ENCODE measurements around the gene ANKRD34C. TPM values are rescaled to one million over a fixed set of nuclear protein-coding genes. Genes with fewer than 3 reads are reported as not detected.

ANKRD34C gene
- total and polyA plus RNA-seq, 9 of the 15 experiments (the other 6 are each of a cell fraction or from before 2014, with no cell fraction given), result 0.01 TPM; not detected in 8

- H3K4me2 ChIP-seq (ENCODE audit: insufficient read depth, low read length), result no peak overlapping the region
- TF ChIP-seq ZNF518B (CRISPR knock-in tag; IDR thresholded peaks at IDR 0.05) (no peak), CTCF (IDR thresholded peaks at IDR 0.05 in 2 of 3, conservative IDR thresholded peaks at IDR 0.05 in 1 of 3; ENCODE audit: insufficient read depth in 2 of 3, low read depth in 1 of 3, low read length in 3 of 3) (peak in 2 of 3 experiments; percentile 20 to 28; a peak in 2 of 6 replicates)
- H3K4me3 ChIP-seq, result no peak overlapping the region
- DNase-seq (ENCODE audit: extremely low read depth in 1 of 4, low spot score in 3 of 4), result peak in 1 of 4 experiments; percentile 13
- H4K20me1 ChIP-seq (replicated peaks; ENCODE audit: control insufficient read depth, insufficient read depth, low read length), result no peaks in the 10 kb centered on the region
- no peaks in the 10 kb centered on the region for H3K9me1 ChIP-seq (ENCODE audit: control insufficient read depth, insufficient read depth, low read length)
- no peaks in the 10 kb centered on the region for H3K36me3 ChIP-seq (ENCODE audit: control insufficient read depth, insufficient read depth, low read length)
- intact Hi-C loops (cut with micrococcal nuclease), result no loop called here
- H2AFZ ChIP-seq (ENCODE audit: low read depth, low read length), result no peak overlapping the region
- no peaks in the 10 kb centered on the region for H3K9me3 ChIP-seq (replicated peaks; ENCODE audit: control insufficient read depth, insufficient read depth, low read depth, low read length)
- H3K27ac ChIP-seq (ENCODE audit: extremely low read depth, low read depth, low read length), result no peak overlapping the region
- H3K9ac ChIP-seq (ENCODE audit: insufficient read depth in 1 of 2, low read depth in 2 of 2, low read length in 2 of 2), result no peak overlapping the region
- in situ Hi-C loops (cut with MboI), result no loop called here
- peak; percentile 42 for FAIRE-seq
- H3K79me2 ChIP-seq (ENCODE audit: control insufficient read depth, insufficient read depth, low read length), result no peaks in the 10 kb centered on the region
- ATAC-seq, result peak; percentile 57; the same call in 2 of the 3 replicates
- H3K4me1 ChIP-seq (replicated peaks in 1 of 2; ENCODE audit: control insufficient read depth in 2 of 2, insufficient read depth in 2 of 2, low read length in 2 of 2), result no peaks in the 10 kb centered on the region
- CTCF ChIA-PET (ENCODE audit: low intra/inter-chr PET ratio), result no interaction called here
- POLR2A ChIA-PET, result no interaction called here
- 6% methylated on average over 4 of the region's 4 CpGs for WGBS (ENCODE audit: insufficient coverage, low coverage, missing lambda C conversion rate)
- no TSS peak for BruUV-seq (replicated peaks)
- H3K27me3 ChIP-seq (ENCODE audit: control insufficient read depth in 2 of 2, insufficient read depth in 2 of 2, low read length in 2 of 2), result peaks cover 8 to 11% of the 10 kb centered on the region in 2 experiments; a peak in 3 of 5 replicates
Measured at GRCh38 chr15:79296583-79296982, 14.1 kb downstream of the ANKRD34C start.

Measured in K562 (cell line).